ENCODE measurements around the gene SMOC2.

GRCh38 chr6:168500519-168500918 lies 59.5 kb downstream of the SMOC2 start:
- TF ChIP-seq FOXP1 (IDR thresholded peaks at IDR 0.05): no peak
- TF ChIP-seq FOXP1 (CRISPR knock-in tag; IDR thresholded peaks at IDR 0.05): no peak
- TF ChIP-seq, protein P1, sequence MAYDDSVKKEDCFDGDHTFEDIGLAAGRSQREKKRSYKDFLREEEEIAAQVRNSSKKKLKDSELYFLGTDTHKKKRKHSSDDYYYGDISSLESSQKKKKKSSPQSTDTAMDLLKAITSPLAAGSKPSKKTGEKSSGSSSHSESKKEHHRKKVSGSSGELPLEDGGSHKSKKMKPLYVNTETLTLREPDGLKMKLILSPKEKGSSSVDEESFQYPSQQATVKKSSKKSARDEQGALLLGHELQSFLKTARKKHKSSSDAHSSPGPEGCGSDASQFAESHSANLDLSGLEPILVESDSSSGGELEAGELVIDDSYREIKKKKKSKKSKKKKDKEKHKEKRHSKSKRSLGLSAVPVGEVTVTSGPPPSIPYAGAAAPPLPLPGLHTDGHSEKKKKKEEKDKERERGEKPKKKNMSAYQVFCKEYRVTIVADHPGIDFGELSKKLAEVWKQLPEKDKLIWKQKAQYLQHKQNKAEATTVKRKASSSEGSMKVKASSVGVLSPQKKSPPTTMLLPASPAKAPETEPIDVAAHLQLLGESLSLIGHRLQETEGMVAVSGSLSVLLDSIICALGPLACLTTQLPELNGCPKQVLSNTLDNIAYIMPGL (CRISPR knock-in tag; IDR thresholded peaks at IDR 0.05; ENCODE audit: borderline replicate concordance in 1 of 2, low read depth in 1 of 2): no peak
- TF ChIP-seq MAFF (IDR thresholded peaks at IDR 0.05; ENCODE audit: low read depth, low read length): no peak
- no peak for TF ChIP-seq GFI1 (CRISPR knock-in tag; IDR thresholded peaks at IDR 0.05; ENCODE audit: borderline replicate concordance)
- TF ChIP-seq SMC3 (IDR thresholded peaks at IDR 0.05; ENCODE audit: low read length): no peak
- TF ChIP-seq MAFK (conservative IDR thresholded peaks at IDR 0.05 in 1 of 2, IDR thresholded peaks at IDR 0.05 in 1 of 2; ENCODE audit: low read length in 2 of 2): no peak
- TF ChIP-seq, protein P2, sequence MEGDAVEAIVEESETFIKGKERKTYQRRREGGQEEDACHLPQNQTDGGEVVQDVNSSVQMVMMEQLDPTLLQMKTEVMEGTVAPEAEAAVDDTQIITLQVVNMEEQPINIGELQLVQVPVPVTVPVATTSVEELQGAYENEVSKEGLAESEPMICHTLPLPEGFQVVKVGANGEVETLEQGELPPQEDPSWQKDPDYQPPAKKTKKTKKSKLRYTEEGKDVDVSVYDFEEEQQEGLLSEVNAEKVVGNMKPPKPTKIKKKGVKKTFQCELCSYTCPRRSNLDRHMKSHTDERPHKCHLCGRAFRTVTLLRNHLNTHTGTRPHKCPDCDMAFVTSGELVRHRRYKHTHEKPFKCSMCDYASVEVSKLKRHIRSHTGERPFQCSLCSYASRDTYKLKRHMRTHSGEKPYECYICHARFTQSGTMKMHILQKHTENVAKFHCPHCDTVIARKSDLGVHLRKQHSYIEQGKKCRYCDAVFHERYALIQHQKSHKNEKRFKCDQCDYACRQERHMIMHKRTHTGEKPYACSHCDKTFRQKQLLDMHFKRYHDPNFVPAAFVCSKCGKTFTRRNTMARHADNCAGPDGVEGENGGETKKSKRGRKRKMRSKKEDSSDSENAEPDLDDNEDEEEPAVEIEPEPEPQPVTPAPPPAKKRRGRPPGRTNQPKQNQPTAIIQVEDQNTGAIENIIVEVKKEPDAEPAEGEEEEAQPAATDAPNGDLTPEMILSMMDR (CRISPR knock-in tag; IDR thresholded peaks at IDR 0.05): no peak
- TF ChIP-seq EP300 (IDR thresholded peaks at IDR 0.05; ENCODE audit: low read depth in 2 of 2, low read length in 2 of 2): no peak
- no peak for TF ChIP-seq EP300 (CRISPR knock-in tag; IDR thresholded peaks at IDR 0.05; ENCODE audit: borderline replicate concordance)
- no peak for TF ChIP-seq CHD2 (IDR thresholded peaks at IDR 0.05; ENCODE audit: low read depth, low read length)
- no peak for TF ChIP-seq POLR2A (IDR thresholded peaks at IDR 0.05; ENCODE audit: insufficient read depth in 1 of 2, low read depth in 2 of 2, low read length in 2 of 2)
- TF ChIP-seq ZNF18 (CRISPR knock-in tag; IDR thresholded peaks at IDR 0.05; ENCODE audit: insufficient replicate concordance): no peak
- no peak for TF ChIP-seq MEIS2 (CRISPR knock-in tag; IDR thresholded peaks at IDR 0.05)

Measured in HepG2 (cell line).